Heart left ventricle (tissue), 13 donors: ENCODE measurements around the gene VSIG8.

Experiments used
- CTCF ChIP-seq, 12 donors: fragments of 200-600 bp; sonication (generic) in 4 of 12; IDR thresholded peaks; one replicate each; pipeline versions ENCODE4 v1.5.0 to v1.8.0; 2018 to 2022; ENCODE audit warnings: antibody characterized with exemption in 12 of 12, mild to moderate bottlenecking in 5 of 12
- POLR2A ChIP-seq, 2 donors: fragments of 450-650 bp; IDR thresholded peaks; one replicate each; pipeline ENCODE4 v1.6.1; 2017; ENCODE audit warnings: antibody characterized with exemption in 2 of 2, mild to moderate bottlenecking in 2 of 2, moderate library complexity in 2 of 2
- donor health status: ischemic (EF 13 %, LVEDD 7.1; RV severe dilation, severe dysfunction).
- donor health status: DM: no; HTN: yes; CAD: no.
- donor health status: DM: no; HTN: no; CAD: no.
- donor health status: ischemic (EF 25% LVEDD 6.9; RV normal size, moderate dysfunction).
- donor health status: ischemic (EF 25% LVEDD 5.7; RV mildly dilated, moderate dysfunction).
- donor health status: ischemic (EF 35%, LVEDD 5.7; RV mildly dilated, moderate dysfunction).
- donor health status: nonischemic (EF 11% LVEDD 7.7; RV severe dilation, severe dysfunction).
- donor health status: DM: yes; HTN: yes; CAD: no.
- donor health status: PGD.
- donor health status: ischemic (EF 29% LVEDD 5.4; RV normal size, mild dysfunction).
- donor health status: nonischemic (EF 23%, LVEDD 6.1; RV moderate dilation, normal function).

- no peak for TF ChIP-seq CTCF (IDR thresholded peaks at IDR 0.05)
- no peak for TF ChIP-seq POLR2A (IDR thresholded peaks at IDR 0.05)
Observed at GRCh38 chr1:159857889-159858288, 4.6 kb downstream of the VSIG8 start.
